HG03039 (cell line): ENCODE data around the gene QSOX1.

Experiments
- ATAC-seq: cut with Tn5 transposase; IDR thresholded peaks from one replicate; pipeline ENCODE4 v1.9.1; 2021; ENCODE audit warnings: mild to moderate bottlenecking, moderate library complexity; ENCODE audit not compliant: unreplicated experiment

Gene QSOX1

GRCh38 chr1:180232521-180233043 lies 77.9 kb downstream of the QSOX1 start:
- no peak for ATAC-seq

- ATAC-seq = no peak
These were observed 78.7 kb downstream of the QSOX1 start for GRCh38 chr1:180233191-180234011.

- no peak for ATAC-seq
These were observed 79.9 kb downstream of the QSOX1 start for GRCh38 chr1:180234369-180235076.

GRCh38 chr1:180235077-180235501 lies 80.4 kb downstream of the QSOX1 start:
- no peak for ATAC-seq

- ATAC-seq = no peak
These were observed 81.0 kb downstream of the QSOX1 start for GRCh38 chr1:180235502-180236239.

- ATAC-seq = no peak
These were observed 82.2 kb downstream of the QSOX1 start for GRCh38 chr1:180236698-180237509.

GRCh38 chr1:180237869-180238476 lies 83.3 kb downstream of the QSOX1 start:
- ATAC-seq = no peak

GRCh38 chr1:180238675-180239074 lies 84.0 kb downstream of the QSOX1 start:
- no peak for ATAC-seq

GRCh38 chr1:180239145-180240096 lies 84.8 kb downstream of the QSOX1 start:
- no peak for ATAC-seq

- ATAC-seq = no peak
These were observed 87.3 kb downstream of the QSOX1 start for GRCh38 chr1:180241716-180242544.

- no peak for ATAC-seq
These were observed 89.0 kb downstream of the QSOX1 start for GRCh38 chr1:180243517-180244221.

- ATAC-seq = no peak
These were observed 90.2 kb downstream of the QSOX1 start for GRCh38 chr1:180244840-180245239.

- ATAC-seq = no peak
These were observed 91.9 kb downstream of the QSOX1 start for GRCh38 chr1:180246579-180246978.

GRCh38 chr1:180247061-180247460 lies 92.4 kb downstream of the QSOX1 start:
- ATAC-seq = no peak

GRCh38 chr1:180247580-180247979 lies 92.9 kb downstream of the QSOX1 start:
- no peak for ATAC-seq

- ATAC-seq = no peak
These were observed 93.5 kb downstream of the QSOX1 start for GRCh38 chr1:180248176-180248575.
